Fibroblast of mammary gland (primary cell): Measurements from ENCODE around the gene POU6F2.

ENCODE experiments used
- DNase-seq: peaks from one replicate; pipeline ENCODE4 v3.0.0-alpha.2; 2010; ENCODE audit warnings: low read depth
- H3K4me3 ChIP-seq: 2 replicates; pipeline ENCODE4 v1.5.1; 2011; ENCODE audit warnings: low read depth, mild to moderate bottlenecking, low read length, moderate library complexity; ENCODE audit not compliant: control insufficient read depth
- CTCF ChIP-seq: conservative IDR thresholded peaks from 2 replicates; pipeline ENCODE4 v1.5.1; 2011; ENCODE audit warnings: low read depth, low read length, inconsistent platforms; ENCODE audit not compliant: control insufficient read depth, insufficient read depth

Gene POU6F2

GRCh38 chr7:39098506-39098905 lies 120.8 kb downstream of the POU6F2 start:
- TF ChIP-seq CTCF: no peak
- no peak overlapping the region for H3K4me3 ChIP-seq
- no peak for DNase-seq

DNA sequence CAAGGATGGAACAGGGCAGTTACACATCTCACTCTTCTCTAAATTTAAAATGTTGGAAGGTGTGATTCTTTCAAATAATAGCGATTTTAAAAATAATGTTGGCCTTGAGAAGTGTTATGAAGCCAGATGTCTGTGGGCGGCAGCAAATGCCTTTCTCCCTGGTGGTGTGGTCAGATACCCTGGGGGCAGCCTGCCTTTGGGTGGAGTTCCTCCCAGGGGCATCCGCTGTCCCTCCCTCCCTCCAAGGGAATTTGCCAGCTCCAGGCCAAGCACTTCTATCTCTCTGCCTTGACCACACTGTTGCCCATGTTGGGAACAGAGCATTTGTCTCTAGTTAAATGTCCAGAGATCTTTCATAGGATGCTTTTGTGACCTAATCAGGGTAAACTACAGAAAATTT lies 121.4 kb downstream of the POU6F2 start:
- TF ChIP-seq CTCF: no peak
- no peak overlapping the region for H3K4me3 ChIP-seq
- no peak for DNase-seq

- no peak overlapping the region for H3K4me3 ChIP-seq
- no peak for TF ChIP-seq CTCF
- no peak for DNase-seq
Observed at GRCh38 chr7:39100270-39100669, 122.6 kb downstream of the POU6F2 start.

DNA sequence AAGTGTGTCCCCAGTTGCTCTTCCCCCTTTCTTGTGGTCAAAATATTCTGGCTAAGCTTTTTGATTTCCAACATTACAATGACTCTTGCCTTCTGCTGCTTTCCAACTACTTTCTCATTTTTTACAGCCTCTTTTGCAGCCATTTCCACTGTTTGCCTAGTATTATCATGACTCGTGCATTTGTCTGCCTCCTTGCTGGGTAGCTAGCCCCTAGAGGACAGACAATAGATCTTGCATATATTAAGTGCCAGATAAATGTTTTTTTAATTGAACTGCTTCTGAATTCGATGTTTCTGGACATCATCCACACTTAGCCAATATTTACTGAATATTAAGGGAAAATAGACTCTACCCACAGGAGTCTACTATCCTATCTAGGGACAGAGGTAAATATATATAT lies 124.5 kb downstream of the POU6F2 start:
- no peak for DNase-seq

GRCh38 chr7:39105720-39106119 lies 128.0 kb downstream of the POU6F2 start:
- TF ChIP-seq CTCF: no peak
- no peak for DNase-seq
- H3K4me3 ChIP-seq: no peak overlapping the region

More for the DNA sequence above, 124.5 kb downstream of the POU6F2 start:
- H3K4me3 ChIP-seq: no peak overlapping the region
- TF ChIP-seq CTCF: no peak

DNA sequence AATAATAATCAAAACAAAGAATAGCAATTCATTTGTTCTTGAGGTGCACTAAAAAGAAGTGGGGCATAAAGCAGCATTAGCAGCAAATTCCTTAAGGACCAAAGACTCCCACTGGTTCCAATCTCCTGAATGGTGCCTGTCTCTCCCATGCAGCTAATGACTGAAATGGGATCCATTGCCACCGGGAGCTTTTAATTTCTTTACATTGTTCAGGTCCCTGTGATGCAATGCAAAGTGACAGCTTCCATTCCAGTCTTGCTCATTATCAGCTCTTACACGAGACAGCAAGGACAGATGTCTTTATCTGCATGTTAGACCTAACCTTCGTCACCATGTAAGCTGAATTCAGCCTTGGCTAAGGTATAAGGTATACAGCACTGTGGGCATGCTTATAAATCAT lies 148.1 kb downstream of the POU6F2 start:
- no peak for TF ChIP-seq CTCF
- DNase-seq: no peak
- H3K4me3 ChIP-seq: no peak overlapping the region

DNA sequence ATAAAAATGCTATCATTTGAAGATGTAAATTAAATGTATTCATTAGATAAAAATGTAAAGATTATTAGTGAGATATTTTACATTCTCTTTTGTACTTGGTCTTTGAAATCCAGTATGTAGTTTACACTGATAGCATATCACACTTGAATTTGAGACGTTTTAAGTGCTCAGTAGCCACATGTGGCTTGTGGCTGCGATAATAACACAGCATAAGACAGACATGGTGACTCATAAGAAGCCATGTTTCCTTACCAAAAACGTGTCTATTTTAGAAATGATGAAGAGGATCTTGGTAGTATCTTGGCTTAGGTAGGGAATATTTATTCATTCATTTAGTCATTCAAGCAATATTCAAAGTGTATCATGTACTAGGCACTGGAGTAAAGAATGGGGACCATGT lies 149.3 kb downstream of the POU6F2 start:
- no peak for DNase-seq
- TF ChIP-seq CTCF: no peak
- no peak overlapping the region for H3K4me3 ChIP-seq
